Colon (tissue), 2 donors: ENCODE measurements around the gene CCDC70.

Source experiments
- FAIRE-seq: peaks from 2 replicates; lab custom pipeline; 2012; peaks lifted over from hg19 to GRCh38; lab: Jason Lieb, UNC
- donor health status: control.
- donor health status: control.

CCDC70 gene

DNA sequence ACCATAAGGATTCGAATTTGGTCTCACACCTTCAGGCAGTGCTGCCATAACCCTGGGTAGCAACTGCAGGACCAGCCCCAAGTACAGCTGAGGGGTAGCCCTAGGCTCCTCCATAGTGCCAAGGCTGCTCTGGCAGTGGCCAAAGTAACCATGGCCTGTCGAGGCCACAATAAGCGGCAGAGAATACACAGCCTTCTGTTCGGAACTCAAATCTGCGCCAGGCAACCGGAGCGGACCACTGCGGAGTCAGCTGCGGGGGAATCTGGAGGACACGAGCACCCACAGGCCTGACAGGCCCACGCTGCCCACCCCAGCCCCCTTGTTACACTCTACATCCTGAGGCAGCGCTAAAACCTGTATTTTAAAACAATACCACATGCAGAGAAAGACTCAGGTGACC, 48.7 kb downstream of the CCDC70 start:
- no peak for FAIRE-seq

DNA sequence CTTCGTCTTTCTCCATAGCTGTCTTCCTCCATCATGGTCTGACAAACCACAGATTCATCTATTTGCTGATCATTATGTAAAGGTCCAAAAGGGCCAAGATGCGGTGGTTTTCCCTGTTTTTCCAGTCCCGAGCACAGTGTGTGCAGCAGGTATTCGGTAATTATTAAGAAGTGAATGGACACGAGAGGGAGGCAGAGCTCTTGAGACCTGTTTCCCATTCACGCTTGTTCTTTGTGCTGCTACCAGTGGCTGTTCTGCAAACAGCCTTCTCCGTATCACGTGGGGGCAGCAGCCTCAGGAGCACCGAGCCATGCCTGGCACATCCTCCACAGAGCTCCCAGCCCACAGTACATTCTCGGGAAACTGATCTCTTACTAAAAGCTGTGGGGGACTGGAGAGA, 50.3 kb downstream of the CCDC70 start:
- FAIRE-seq, result no peak

DNA sequence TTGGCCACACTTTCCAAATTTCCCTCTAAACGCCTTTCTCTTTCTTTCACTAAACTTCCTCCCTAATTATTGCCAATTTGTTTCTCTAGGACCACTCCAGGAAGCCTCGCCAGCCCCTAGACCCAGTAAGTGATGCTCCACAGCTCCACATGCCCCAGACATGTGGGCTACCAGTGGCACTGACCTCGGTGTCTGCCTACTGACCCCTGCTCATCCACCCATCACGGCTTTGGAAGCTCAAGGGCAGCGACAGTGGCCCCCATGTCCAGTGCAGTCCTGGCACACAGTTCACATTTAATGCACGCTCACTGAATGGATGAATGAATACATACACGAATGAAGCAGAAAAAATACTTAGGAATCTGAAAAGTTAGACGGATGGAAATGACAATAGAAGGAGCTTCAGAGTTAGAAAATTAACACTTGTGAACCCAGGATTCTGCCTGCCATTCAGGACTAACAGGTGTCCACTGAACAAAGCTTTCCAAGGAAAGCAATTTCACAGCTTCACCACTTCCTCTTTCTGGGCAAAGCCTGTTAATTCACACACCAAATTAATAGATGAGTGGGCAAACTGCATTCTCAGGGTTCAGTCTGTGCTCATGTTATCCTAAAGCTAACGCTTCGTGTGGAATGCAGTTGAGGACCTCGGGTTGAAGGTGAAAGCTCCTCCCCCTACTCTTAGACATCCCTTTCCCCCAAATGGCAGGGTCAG, 50.9 kb downstream of the CCDC70 start:
- no peak for FAIRE-seq

- FAIRE-seq, result no peak
Measured at GRCh38 chr13:51913421-51914136, 51.8 kb downstream of the CCDC70 start.

DNA sequence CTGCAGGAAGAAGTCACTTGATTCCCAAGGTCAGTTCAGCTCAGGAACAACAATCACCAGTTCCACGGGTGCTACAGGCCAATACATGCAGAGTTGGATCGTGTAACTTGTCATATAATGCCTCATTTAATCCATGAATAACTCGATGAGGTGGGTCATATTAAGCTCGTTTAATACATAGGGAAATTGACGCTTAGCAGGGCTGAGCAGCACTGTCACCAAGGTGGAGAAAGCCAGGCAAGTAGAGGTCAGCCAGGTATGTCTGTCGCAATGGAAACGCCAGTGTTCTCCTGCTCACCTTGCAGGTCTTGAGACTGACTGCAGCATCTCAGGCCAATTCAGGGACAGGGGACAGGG, 52.3 kb downstream of the CCDC70 start:
- no peak for FAIRE-seq
